Upper lobe of right lung (tissue), 1 donor: ENCODE measurements around the gene HOXC10. TPM values are rescaled to one million over a fixed set of nuclear protein-coding genes. Genes with fewer than 3 reads are reported as not detected.
A peak's percentile ranks its signal among the peaks of the same experiment; 100 is the strongest.

Experiments
- ATAC-seq: fragments of 200-7000 bp; cut with Tn5 transposase; one replicate; pipeline ENCODE4 v1.9.1; 2020; ENCODE audit warnings: mild to moderate bottlenecking, moderate library complexity
- DNase-seq: peaks from one replicate; pipeline ENCODE4 v3.0.0-alpha.2; 2020
- H3K27ac ChIP-seq: fragments of 200-600 bp; one replicate; pipeline ENCODE4 v1.8.0; 2022
- H3K27me3 ChIP-seq: fragments of 200-600 bp; one replicate; pipeline ENCODE4 v1.8.0; 2022; ENCODE audit warnings: mild to moderate bottlenecking
- H3K36me3 ChIP-seq: fragments of 200-600 bp; one replicate; pipeline ENCODE4 v1.8.0; 2022
- H3K4me1 ChIP-seq: fragments of 200-600 bp; one replicate; pipeline ENCODE4 v1.8.0; 2022
- H3K4me3 ChIP-seq: fragments of 200-600 bp; one replicate; pipeline ENCODE4 v1.8.0; 2022; ENCODE audit warnings: mild to moderate bottlenecking
- H3K9me3 ChIP-seq: fragments of 200-600 bp; one replicate; pipeline ENCODE4 v1.8.0; 2022
- intact Hi-C: fragments of 100-400 bp; cut with DNase I; formaldehyde crosslinking; loops from one replicate; pipeline ENCODE4 v1.11.0; 2022
- total RNA-seq: library from RNA; stranded (reverse); fragmentation: NEBNext Ultra II Directional; extraction: Animal tissue kit (Norgen Biotek cat#: 25700); gene quantifications from one replicate; pipeline ENCODE4 v1.2.1, GENCODE V29; 2021
- TF ChIP-seq, protein P1 (sequence below): fragments of 200-600 bp; IDR thresholded peaks from one replicate; pipeline ENCODE4 v1.8.0; 2022; ENCODE audit warnings: antibody characterized with exemption
- donor health status: DM: no; HTN: yes; CAD: no; lungs with severe emphysema.

HOXC10 gene
- total RNA-seq, 1 donor from 2014 or later, result not detected

DNA sequence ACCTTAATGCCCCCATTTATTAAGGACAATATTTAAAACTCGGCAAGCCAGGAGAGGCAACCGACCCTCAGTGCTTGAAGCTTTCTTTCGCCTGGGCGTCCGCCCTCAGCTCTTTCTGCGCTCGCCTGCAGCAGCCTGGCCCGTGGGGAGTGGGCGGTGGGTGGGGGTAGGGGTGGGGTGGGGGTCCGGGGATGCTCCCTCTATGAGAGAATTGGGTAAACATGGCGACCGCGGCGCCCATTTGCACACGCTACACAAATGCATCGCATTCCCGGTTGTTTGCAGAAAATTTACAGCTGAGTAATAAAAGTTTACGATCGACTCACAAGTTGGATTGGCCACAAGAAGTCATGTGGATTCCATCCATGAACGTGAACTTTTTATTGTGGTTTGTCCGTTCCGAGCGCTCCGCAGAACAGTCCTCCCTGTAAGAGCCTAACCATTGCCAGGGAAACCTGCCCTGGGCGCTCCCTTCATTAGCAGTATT lies 31.6 kb downstream of the HOXC10 start:
- ATAC-seq (no peak), DNase-seq (no peak)
- peaks cover 95% of the 10 kb centered on the region for H3K27me3 ChIP-seq
- peak overlapping the region; percentile 48 for H3K4me3 ChIP-seq
- no peak overlapping the region for H3K27ac ChIP-seq
- intact Hi-C loops, result no loop called here
- TF ChIP-seq, protein P1, sequence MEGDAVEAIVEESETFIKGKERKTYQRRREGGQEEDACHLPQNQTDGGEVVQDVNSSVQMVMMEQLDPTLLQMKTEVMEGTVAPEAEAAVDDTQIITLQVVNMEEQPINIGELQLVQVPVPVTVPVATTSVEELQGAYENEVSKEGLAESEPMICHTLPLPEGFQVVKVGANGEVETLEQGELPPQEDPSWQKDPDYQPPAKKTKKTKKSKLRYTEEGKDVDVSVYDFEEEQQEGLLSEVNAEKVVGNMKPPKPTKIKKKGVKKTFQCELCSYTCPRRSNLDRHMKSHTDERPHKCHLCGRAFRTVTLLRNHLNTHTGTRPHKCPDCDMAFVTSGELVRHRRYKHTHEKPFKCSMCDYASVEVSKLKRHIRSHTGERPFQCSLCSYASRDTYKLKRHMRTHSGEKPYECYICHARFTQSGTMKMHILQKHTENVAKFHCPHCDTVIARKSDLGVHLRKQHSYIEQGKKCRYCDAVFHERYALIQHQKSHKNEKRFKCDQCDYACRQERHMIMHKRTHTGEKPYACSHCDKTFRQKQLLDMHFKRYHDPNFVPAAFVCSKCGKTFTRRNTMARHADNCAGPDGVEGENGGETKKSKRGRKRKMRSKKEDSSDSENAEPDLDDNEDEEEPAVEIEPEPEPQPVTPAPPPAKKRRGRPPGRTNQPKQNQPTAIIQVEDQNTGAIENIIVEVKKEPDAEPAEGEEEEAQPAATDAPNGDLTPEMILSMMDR, result no peak
- H3K4me1 ChIP-seq, result peaks cover 5% of the 10 kb centered on the region
- no peaks in the 10 kb centered on the region for H3K36me3 ChIP-seq
- H3K9me3 ChIP-seq, result no peaks in the 10 kb centered on the region

DNA sequence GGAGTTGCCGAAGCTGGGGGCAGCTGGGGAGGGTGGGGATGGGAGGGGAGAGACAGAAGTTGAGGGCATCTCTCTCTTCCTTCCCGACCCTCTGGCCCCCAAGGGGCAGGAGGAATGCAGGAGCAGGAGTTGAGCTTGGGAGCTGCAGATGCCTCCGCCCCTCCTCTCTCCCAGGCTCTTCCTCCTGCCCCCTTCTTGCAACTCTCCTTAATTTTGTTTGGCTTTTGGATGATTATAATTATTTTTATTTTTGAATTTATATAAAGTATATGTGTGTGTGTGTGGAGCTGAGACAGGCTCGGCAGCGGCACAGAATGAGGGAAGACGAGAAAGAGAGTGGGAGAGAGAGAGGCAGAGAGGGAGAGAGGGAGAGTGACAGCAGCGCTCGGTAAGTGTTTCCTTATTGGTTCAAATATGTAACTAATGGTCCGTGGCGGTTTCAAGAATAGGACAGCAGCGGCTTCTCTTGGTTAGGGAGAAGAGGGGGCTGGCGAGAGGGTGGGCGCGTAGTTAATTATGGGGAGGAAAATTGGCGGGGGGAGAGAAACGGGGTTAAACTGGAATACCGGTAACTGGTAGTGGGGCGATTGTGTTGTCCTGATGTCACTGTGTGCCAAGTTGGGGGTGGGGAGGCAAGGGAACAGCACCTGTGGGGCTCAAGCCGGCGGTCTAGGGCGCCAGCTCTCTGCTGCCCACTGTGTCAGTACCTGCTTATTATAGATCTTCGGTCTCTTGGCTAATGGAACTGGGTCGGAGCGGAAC lies 32.3 kb downstream of the HOXC10 start:
- TF ChIP-seq, protein P1, result no peak
- H3K27ac ChIP-seq, result no peak overlapping the region
- DNase-seq (no peak), ATAC-seq (no peak)
- peaks cover 5% of the 10 kb centered on the region for H3K4me1 ChIP-seq
- intact Hi-C loops, result no loop called here
- H3K9me3 ChIP-seq, result no peaks in the 10 kb centered on the region
- no peaks in the 10 kb centered on the region for H3K36me3 ChIP-seq
- peak overlapping the region; percentile 48 for H3K4me3 ChIP-seq
- peaks cover 94% of the 10 kb centered on the region for H3K27me3 ChIP-seq

DNA sequence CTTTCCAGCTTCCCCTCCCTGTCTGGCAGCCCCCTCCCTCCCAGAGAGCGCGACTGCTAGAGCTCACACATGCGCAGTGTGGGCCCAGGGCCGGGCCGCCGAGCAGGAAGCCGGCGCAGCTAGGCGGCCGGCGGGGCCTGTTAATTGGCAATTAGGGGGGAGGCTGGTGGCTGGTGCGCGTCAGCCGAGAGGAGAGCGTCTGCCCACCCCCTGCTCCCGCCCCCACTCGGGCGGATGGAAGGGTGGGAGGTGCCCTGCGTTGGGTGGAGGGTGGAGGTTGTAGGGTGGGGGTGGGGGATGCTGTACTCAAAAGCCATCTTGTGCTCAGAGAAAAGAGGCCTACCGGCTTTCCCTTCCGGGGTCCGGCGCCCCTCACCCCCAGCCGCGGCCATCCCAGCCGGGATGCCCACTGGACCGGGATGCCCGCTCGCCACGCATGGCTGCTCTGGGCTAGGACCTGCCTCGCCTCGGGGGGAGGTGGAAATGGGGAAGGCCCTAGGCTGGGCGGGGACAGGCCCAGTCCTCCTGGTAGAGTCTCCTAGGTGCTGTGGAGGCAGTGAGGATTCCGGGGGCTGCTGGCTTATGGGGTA lies 33.0 kb downstream of the HOXC10 start:
- H3K4me1 ChIP-seq, result peaks cover 5% of the 10 kb centered on the region
- DNase-seq, result peak; percentile 84

DNA sequence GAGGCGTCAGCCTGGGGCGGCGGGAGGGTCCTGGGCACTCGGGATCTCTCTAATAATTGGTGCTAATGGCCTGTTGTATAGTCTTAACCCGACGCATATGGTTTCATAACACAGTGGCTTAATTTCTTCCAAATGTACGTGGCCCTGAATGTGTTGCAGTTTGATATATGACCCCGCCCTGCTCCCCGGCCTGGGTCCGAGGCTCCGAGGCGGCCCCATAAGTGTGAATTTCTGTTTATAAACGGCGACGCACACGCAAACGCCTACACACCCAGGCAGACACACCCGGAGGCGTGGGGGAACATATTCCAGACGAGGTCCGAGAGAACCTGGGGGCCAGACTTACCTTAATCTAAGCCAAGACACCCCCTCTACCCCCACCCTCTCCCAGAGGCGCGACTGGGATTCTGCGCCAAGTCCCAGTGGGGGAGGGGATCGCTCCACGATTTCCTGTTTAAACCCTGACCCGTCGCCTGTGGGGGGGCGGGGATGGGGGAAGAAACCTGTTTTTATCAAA lies 33.6 kb downstream of the HOXC10 start:
- no peak for ATAC-seq
- TF ChIP-seq, protein P1, result no peak
- H3K4me1 ChIP-seq, result peaks cover 5% of the 10 kb centered on the region
- H3K27me3 ChIP-seq, result peaks cover 94% of the 10 kb centered on the region
- DNase-seq, result no peak
- H3K9me3 ChIP-seq, result no peaks in the 10 kb centered on the region
- H3K36me3 ChIP-seq, result no peaks in the 10 kb centered on the region
- H3K4me3 ChIP-seq, result peak overlapping the region; percentile 48
- intact Hi-C loops, result no loop called here
- peak overlapping the region; percentile 68 for H3K27ac ChIP-seq

More for the DNA sequence above, 33.0 kb downstream of the HOXC10 start:
- ATAC-seq, result peak; percentile 78
- Histone ChIP-seq H3K4me3 (peak overlapping the region; percentile 48), H3K9me3 (no peaks in the 10 kb centered on the region), H3K27ac (peak overlapping the region; percentile 68), H3K27me3 (peaks cover 94% of the 10 kb centered on the region), H3K36me3 (no peaks in the 10 kb centered on the region)
- intact Hi-C loops, result no loop called here
- TF ChIP-seq, protein P1, result no peak

DNA sequence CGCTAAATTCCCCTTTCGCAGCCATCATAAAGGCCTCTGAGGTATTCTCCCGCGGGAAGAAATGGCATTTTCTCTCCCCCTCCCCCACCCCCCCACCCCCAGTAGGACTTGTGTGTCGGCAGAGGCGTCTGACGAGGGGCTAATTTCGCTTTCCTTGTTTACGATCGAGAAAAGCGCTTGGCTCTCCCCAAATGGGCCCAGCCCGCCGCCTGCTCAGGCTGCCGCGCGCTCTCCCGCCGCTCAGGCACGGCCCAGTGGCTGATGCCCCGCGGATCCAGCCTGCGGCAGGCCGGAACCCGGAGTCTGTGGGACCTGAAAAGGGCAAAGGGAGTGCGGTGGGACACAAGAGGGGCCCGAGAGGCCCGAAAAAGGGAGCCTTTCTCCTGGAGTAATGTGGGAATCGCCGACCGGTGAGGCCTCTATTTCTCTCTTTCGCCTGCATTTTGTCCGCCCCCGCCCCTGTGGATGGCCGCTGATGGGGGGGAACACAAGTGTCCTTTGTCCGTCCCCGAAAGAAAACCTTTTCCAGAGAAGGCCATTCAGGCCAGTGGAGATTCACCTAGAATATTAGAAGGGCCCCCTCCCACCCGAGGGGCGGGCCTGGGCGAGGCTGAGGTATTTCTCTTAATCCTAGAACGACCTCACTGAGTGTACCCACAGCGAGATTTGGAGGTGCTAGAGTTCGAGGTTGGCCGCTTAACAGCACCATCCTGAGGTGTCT lies 34.3 kb downstream of the HOXC10 start:
- no peaks in the 10 kb centered on the region for H3K9me3 ChIP-seq
- H3K27ac ChIP-seq, result peak overlapping the region; percentile 65
- DNase-seq, result no peak
- H3K36me3 ChIP-seq, result no peaks in the 10 kb centered on the region
- H3K27me3 ChIP-seq, result peaks cover 96% of the 10 kb centered on the region
- ATAC-seq, result no peak
- intact Hi-C loops, result no loop called here
- peak overlapping the region; percentile 48 for H3K4me3 ChIP-seq
- TF ChIP-seq, protein P1, result no peak
- peaks cover 5% of the 10 kb centered on the region for H3K4me1 ChIP-seq
